Heart right ventricle (tissue), 16 donors: ENCODE results near the gene SLC1A2. TPM values are rescaled to one million over a fixed set of nuclear protein-coding genes. Genes with fewer than 3 reads are reported as not detected.

Experiments used
- ATAC-seq, 8 donors: fragments of 200-7000 bp; cut with Tn5 transposase; one replicate each; pipeline ENCODE4 v1.9.1; 2020; ENCODE audit warnings: mild to moderate bottlenecking in 8 of 8, moderate library complexity in 8 of 8, moderate number of reproducible peaks in 1 of 8
- DNase-seq, 2 donors: peaks; one replicate each; pipeline ENCODE4 v3.0.0-alpha.2; 2020
- H3K27ac ChIP-seq, 10 donors: fragments of 200-600 bp; sonication (generic) in 2 of 10; one replicate each; pipeline versions ENCODE4 v1.5.0 to v1.8.0; 2020 to 2022; ENCODE audit warnings: mild to moderate bottlenecking in 3 of 10
- H3K27me3 ChIP-seq, 7 donors: fragments of 200-600 bp; one replicate each; pipeline ENCODE4 v1.8.0; 2021 to 2022; ENCODE audit warnings: mild to moderate bottlenecking in 2 of 7
- H3K36me3 ChIP-seq, 9 donors: fragments of 200-600 bp; sonication (generic) in 1 of 9; one replicate each; pipeline versions ENCODE4 v1.5.0 to v1.8.0; 2020 to 2022; ENCODE audit warnings: mild to moderate bottlenecking in 2 of 9
- H3K4me1 ChIP-seq, 9 donors: fragments of 200-600 bp; sonication (generic) in 1 of 9; one replicate each; pipeline versions ENCODE4 v1.5.0 to v1.8.0; 2020 to 2022; ENCODE audit warnings: mild to moderate bottlenecking in 4 of 9
- H3K4me3 ChIP-seq, 10 donors: fragments of 200-600 bp; sonication (generic) in 2 of 10; one replicate each; pipeline versions ENCODE4 v1.5.0 to v1.8.0; 2020 to 2022; ENCODE audit warnings: mild to moderate bottlenecking in 7 of 10, moderate library complexity in 2 of 10
- H3K9me3 ChIP-seq, 11 donors: fragments of 200-600 bp in 10 of 11; sonication (generic) in 2 of 11; one replicate each; pipeline versions ENCODE4 v1.5.0 to v1.8.0; 2013 to 2022; ENCODE audit warnings: mild to moderate bottlenecking in 2 of 11, control low read depth in 1 of 11, moderate library complexity in 1 of 11
- WGBS, 2 donors: extraction: QIAGEN DNeasy Blood & Tissue Kit; methylation state at CpG; one replicate each; pipeline ENCODE4 v1.1.7; 2013; ENCODE audit warnings: inconsistent platforms in 1 of 2; 5-methylcytosine and 5-hydroxymethylcytosine counted together
- intact Hi-C, 10 donors: fragments of 100-400 bp; cut with DNase I; formaldehyde crosslinking; loops; one replicate each; pipeline versions ENCODE4 v1.11.1 to v1.14.2; 2022
- polyA plus RNA-seq, 2 donors: library from polyadenylated mRNA; stranded (reverse); fragments of 200-250 nt; gene quantifications; one replicate each; pipeline ENCODE4 v1.2.3, GENCODE V29; 2013
- total RNA-seq, 10 donors: library from RNA; stranded (reverse); fragmentation: NEBNext Ultra II Directional in 3 of 10; extraction: Animal tissue kit (Norgen Biotek cat#: 25700) in 3 of 10; gene quantifications; one replicate each; pipeline versions ENCODE4 v1.2.1 to v1.2.4, GENCODE V29; 2021 to 2023
- TF ChIP-seq, protein P1 (sequence below), 9 donors: fragments of 200-600 bp; sonication (generic) in 2 of 9; IDR thresholded peaks; one replicate each; pipeline versions ENCODE4 v1.5.0 to v1.8.0; 2021 to 2022; ENCODE audit warnings: antibody characterized with exemption in 9 of 9, mild to moderate bottlenecking in 5 of 9, moderate library complexity in 1 of 9
- donor health status: Arrhythmogenic right ventricular cardiomyopathy.
- donor health status: ischemic (EF 13 %, LVEDD 7.1; RV severe dilation, severe dysfunction).
- donor health status: healthy with polysubstance abuse.
- donor health status: DM: no; HTN: yes; CAD: no.
- donor health status: DM: no; HTN: no; CAD: no.
- donor health status: ischemic (EF 25% LVEDD 6.9; RV normal size, moderate dysfunction).
- donor health status: ischemic (EF 25% LVEDD 5.7; RV mildly dilated, moderate dysfunction).
- donor health status: healthy.
- donor health status: DM: yes; HTN: yes; CAD: no.
- donor health status: Ischemic cardiomyopathy.
- donor health status: ischemic (EF 35%, LVEDD 5.7; RV mildly dilated, moderate dysfunction).
- donor health status: nonischemic (EF 11% LVEDD 7.7; RV severe dilation, severe dysfunction).
- donor health status: DM: yes; HTN: yes; CAD: no.
- donor health status: PGD.
- donor health status: ischemic (EF 29% LVEDD 5.4; RV normal size, mild dysfunction).
- donor health status: nonischemic (EF 23%, LVEDD 6.1; RV moderate dilation, normal function).

SLC1A2 gene
- total and polyA plus RNA-seq, 12 donors: 0.29 to 25.8 (median 3.4) TPM

DNA sequence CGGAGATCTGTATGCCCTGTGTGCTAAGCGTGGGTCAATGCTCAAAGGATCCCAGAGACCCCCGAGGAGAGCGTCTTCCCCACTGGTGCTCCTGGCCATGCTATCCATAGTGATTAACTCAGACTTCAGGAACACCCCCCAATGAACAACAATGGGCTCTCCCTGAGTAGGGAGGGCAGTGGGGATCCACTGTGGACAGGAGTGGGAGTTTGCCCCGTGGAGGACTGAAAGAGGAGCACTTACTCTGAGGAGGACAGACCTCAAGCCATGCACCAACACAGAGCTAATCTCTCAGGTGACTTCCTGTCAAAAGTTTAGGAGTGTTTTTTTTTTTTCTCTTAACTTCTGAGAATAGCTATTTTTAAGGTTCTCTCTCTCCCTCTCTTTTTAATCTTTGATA lies 24.4 kb downstream of the SLC1A2 start:
- no peak overlapping the region for H3K4me3 ChIP-seq
- DNase-seq (no peak), ATAC-seq (no peak)
- no peak overlapping the region for H3K27ac ChIP-seq
- no peaks in the 10 kb centered on the region for H3K36me3 ChIP-seq
- intact Hi-C loops: loop anchor here (5.0 to 10.0 kb wide), 9 partner anchors 90 to 883 kb away; partner anchors contain the start of gene ELF5 (in 2 of the 10)
- H3K9me3 ChIP-seq: no peaks in the 10 kb centered on the region
- TF ChIP-seq, protein P1, sequence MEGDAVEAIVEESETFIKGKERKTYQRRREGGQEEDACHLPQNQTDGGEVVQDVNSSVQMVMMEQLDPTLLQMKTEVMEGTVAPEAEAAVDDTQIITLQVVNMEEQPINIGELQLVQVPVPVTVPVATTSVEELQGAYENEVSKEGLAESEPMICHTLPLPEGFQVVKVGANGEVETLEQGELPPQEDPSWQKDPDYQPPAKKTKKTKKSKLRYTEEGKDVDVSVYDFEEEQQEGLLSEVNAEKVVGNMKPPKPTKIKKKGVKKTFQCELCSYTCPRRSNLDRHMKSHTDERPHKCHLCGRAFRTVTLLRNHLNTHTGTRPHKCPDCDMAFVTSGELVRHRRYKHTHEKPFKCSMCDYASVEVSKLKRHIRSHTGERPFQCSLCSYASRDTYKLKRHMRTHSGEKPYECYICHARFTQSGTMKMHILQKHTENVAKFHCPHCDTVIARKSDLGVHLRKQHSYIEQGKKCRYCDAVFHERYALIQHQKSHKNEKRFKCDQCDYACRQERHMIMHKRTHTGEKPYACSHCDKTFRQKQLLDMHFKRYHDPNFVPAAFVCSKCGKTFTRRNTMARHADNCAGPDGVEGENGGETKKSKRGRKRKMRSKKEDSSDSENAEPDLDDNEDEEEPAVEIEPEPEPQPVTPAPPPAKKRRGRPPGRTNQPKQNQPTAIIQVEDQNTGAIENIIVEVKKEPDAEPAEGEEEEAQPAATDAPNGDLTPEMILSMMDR (IDR thresholded peaks at IDR 0.05): no peak
- peaks cover 0 to 18% (median 0%) of the 10 kb centered on the region in 7 donors for H3K27me3 ChIP-seq
- peaks cover 0 to 20% (median 6%) of the 10 kb centered on the region in 9 donors for H3K4me1 ChIP-seq
- whole genome bisulfite sequencing, 2 donors: 88% methylated on average over 5 of the region's 5 CpGs

DNA sequence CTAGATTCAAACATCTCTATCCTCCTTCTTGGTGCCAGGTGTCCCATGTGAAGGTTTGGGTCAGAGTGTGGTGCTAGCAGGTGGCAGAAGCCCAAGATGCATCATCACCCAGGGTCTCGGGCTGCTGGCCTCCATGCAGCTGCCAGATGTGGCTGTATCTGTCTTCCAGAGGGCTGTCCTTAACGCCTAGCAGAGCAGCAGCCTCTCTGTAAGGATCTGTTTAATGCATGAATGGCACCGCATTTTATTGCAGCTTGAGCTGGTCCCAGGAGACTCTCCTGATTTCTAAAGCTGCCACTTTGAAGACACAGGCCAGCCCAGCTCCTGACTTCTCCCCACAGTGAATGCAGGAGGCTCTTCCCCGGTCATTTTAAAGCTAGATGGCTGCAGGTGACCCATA lies 26.3 kb downstream of the SLC1A2 start:
- Histone ChIP-seq H3K27ac (no peak overlapping the region), H3K4me1 (peaks cover 0 to 22% (median 6%) of the 10 kb centered on the region in 9 donors), H3K9me3 (no peaks in the 10 kb centered on the region), H3K36me3 (no peaks in the 10 kb centered on the region), H3K27me3 (peaks cover 0 to 10% (median 0%) of the 10 kb centered on the region in 7 donors), H3K4me3 (no peak overlapping the region)
- TF ChIP-seq, protein P1 (IDR thresholded peaks at IDR 0.05): no peak
- intact Hi-C loops: loop anchor here (2.0 to 10.0 kb wide), 13 partner anchors 92 to 881 kb away; partner anchors contain the start of gene ELF5 (in 2 of the 10)
- ATAC-seq: peak in 1 of 8 donors; percentile 33
- DNase-seq: no peak
- WGBS, 2 donors: 61 to 65% methylated on average over 4 of the region's 4 CpGs

DNA sequence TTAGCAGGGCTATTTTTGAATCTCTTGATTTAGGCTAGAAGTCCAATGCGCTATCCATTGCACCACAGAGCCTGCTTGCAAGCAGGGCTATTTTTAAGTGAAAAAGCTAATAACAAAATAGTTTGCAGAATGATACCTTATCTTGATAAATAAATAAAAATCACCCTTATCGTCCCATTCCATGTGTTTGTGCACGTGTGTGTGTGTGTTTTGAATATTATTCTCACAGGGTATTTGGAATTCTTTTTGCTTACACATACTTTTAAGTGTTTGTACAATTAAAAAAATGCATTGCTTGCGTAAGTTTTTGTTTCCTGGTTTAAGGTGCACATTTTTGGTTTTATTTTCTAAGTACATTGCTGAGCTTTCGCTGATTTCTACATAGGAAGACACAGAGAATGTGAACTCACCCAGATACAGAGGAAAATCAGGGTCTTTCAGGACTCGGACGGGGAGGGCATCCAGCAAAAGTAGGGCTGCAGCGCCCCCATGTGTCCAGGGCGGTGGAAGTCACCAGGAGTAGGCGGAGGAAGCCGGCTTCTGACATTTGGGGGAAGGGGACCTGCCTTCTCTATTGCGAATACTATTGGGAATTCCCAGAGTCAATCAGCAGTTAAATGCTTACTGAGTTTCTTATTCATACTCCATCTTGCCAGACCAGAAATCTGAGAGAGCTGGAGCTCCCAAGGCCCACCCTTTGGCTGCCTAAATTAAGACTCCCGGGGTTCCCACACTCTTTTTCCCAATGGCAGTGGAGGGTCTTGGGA lies 27.3 kb downstream of the SLC1A2 start:
- 23 to 27% methylated on average over 13 of the region's 13 CpGs for WGBS, 2 donors
- Histone ChIP-seq H3K4me1 (peaks cover 0 to 31% (median 6%) of the 10 kb centered on the region in 9 donors), H3K9me3 (no peaks in the 10 kb centered on the region), H3K36me3 (no peaks in the 10 kb centered on the region), H3K27ac (no peak overlapping the region), H3K27me3 (peaks cover 0 to 6% (median 0%) of the 10 kb centered on the region in 7 donors), H3K4me3 (peak overlapping the region in 1 of 10 donors; percentile 7)
- ATAC-seq: peak; percentile 91 to 96 (median 93)
- DNase-seq: peak; percentile 84 to 89
- intact Hi-C loops: loop anchor here (1.0 to 10.0 kb wide), 14 partner anchors 93 to 880 kb away; partner anchors contain the start of gene ELF5 (in 2 of the 10)
- TF ChIP-seq, protein P1 (IDR thresholded peaks at IDR 0.05): peak; percentile 75 to 96 (median 91)

DNA sequence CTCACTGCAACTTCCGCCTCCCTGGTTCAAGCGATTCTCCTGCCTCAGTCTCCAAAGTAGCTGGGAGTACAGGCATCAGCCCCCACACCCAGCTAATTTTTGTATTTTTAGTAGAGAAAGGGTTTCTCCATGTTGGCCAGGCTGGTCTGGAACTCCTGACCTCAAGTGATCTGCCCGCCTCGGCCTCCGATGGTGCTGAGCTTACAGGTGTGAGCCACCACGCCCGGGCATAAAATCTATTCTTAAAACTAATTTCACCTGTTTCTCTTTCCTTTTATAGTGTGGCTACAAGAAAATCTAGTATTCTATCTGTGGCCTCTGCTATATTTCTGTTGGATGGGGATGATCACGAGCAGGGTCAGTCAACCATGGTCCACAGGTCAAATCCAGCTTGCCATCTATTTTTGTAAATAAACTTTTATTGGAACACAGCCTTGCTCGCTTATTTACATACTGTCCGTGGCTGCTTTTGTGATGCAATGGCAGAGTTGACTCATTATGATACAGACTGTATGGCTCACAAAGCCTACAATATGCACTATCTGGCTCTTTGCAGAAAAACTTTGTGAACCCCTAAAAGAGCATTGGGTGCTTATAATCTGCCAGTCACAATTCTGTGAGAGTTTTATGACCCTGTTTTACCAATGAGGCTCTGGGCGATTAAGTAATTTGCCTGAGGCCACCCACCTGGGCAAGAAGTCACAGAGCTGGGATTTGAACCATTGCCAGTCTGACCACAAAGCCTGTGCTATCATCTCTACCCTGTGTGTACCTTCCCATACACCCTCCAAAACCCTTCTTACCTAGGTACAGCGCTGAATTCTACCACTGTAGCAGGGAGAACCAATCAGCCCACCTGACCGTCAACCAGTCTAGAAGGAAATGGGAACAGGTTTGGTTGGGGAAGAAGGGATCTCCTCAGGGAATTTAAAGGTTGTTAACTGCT lies 28.3 kb downstream of the SLC1A2 start:
- 89 to 92% methylated on average over 13 of the region's 13 CpGs for WGBS, 2 donors
- ATAC-seq: no peak
- Histone ChIP-seq H3K9me3 (no peaks in the 10 kb centered on the region), H3K36me3 (no peaks in the 10 kb centered on the region), H3K4me3 (no peak overlapping the region), H3K27me3 (peaks cover 0 to 6% (median 0%) of the 10 kb centered on the region in 7 donors), H3K27ac (no peak overlapping the region), H3K4me1 (peaks cover 0 to 32% (median 6%) of the 10 kb centered on the region in 9 donors)
- TF ChIP-seq, protein P1 (IDR thresholded peaks at IDR 0.05): no peak
- intact Hi-C loops: loop anchor here (2.0 to 10.0 kb wide), 11 partner anchors 94 to 879 kb away; partner anchors contain the start of gene ELF5 (in 2 of the 10)
- DNase-seq: no peak
